HepG2 (cell line): ENCODE results near the gene PSMB11. TPM values are rescaled to one million over a fixed set of nuclear protein-coding genes. Genes with fewer than 3 reads are reported as not detected.

ENCODE experiments used
- ATF7 ChIP-seq, 2 experiments: fragments of 450-650 bp in 1 of 2; sonication (generic) in 1 of 2; formaldehyde crosslinking in 1 of 2; IDR thresholded peaks; 2 replicates each; pipeline versions ENCODE4 v1.4.0 to v1.6.1; 2016 to 2020; ENCODE audit warnings: antibody characterized with exemption in 1 of 2, mild to moderate bottlenecking in 1 of 2, missing genetic modification reagents in 1 of 2
- BRF2 ChIP-seq: sonication (generic); formaldehyde crosslinking; IDR thresholded peaks from 2 replicates; pipeline ENCODE4 v1.8.1; 2022; ENCODE audit warnings: mild to moderate bottlenecking, missing genetic modification reagents
- CENPT ChIP-seq: sonication (generic); formaldehyde crosslinking; IDR thresholded peaks from 2 replicates; pipeline ENCODE4 v1.8.0; 2022; ENCODE audit warnings: low read depth, mild to moderate bottlenecking, moderate library complexity, missing genetic modification reagents
- DZIP1 ChIP-seq: sonication (generic); formaldehyde crosslinking; IDR thresholded peaks from 2 replicates; pipeline ENCODE4 v1.5.0; 2020; ENCODE audit warnings: mild to moderate bottlenecking, missing genetic modification reagents
- HMG20B ChIP-seq: conservative IDR thresholded peaks from 2 replicates; pipeline ENCODE4 v1.6.1; 2016; ENCODE audit warnings: missing genetic modification reagents, missing compliant biosample characterization
- HMGXB4 ChIP-seq, 2 experiments: sonication (generic) in 1 of 2; formaldehyde crosslinking in 1 of 2; IDR thresholded peaks; 2 replicates each; pipeline versions ENCODE4 v1.4.0 to v1.6.1; 2018 to 2020; ENCODE audit warnings: missing genetic modification reagents in 2 of 2, borderline replicate concordance in 1 of 2, low read depth in 1 of 2, mild to moderate bottlenecking in 1 of 2, missing biosample characterization in 1 of 2
- REST ChIP-seq, 2 experiments: IDR thresholded peaks; 2 replicates each; pipeline ENCODE4 v1.6.1; 2011 to 2012; ENCODE audit warnings: low read length in 2 of 2, borderline replicate concordance in 1 of 2, low read depth in 1 of 2, mild to moderate bottlenecking in 1 of 2, moderate library complexity in 1 of 2
- SMARCC2 ChIP-seq: fragments of 450-650 bp; IDR thresholded peaks from 2 replicates; pipeline ENCODE4 v1.6.1; 2017; ENCODE audit warnings: antibody characterized with exemption, mild to moderate bottlenecking
- ZC3H4 ChIP-seq: sonication (generic); formaldehyde crosslinking; IDR thresholded peaks from 2 replicates; pipeline ENCODE4 v1.4.0; 2020; ENCODE audit warnings: missing genetic modification reagents, borderline replicate concordance
- ZFAT ChIP-seq: sonication (generic); formaldehyde crosslinking; conservative IDR thresholded peaks from 2 replicates; pipeline ENCODE4 v1.8.1; 2023; ENCODE audit warnings: missing genetic modification reagents, inconsistent platforms
- ZNF350 ChIP-seq: sonication (generic); formaldehyde crosslinking; IDR thresholded peaks from 2 replicates; pipeline ENCODE4 v1.4.0; 2020; ENCODE audit warnings: mild to moderate bottlenecking, low read depth, missing genetic modification reagents, borderline replicate concordance
- ZNF770 ChIP-seq: sonication (generic); formaldehyde crosslinking; IDR thresholded peaks from 2 replicates; pipeline ENCODE4 v1.5.0; 2020; ENCODE audit warnings: mild to moderate bottlenecking, missing genetic modification reagents
- polyA plus RNA-seq, 8 experiments: library from polyadenylated mRNA; depleted of rRNA in 3 of 8; stranded (reverse) in 7 of 8; unstranded in 1 of 8; fragments of >200 nt; fragmentation: Illumina TruSeq in 4 of 8; extraction: Trizol in 4 of 8; gene quantifications; 2 replicates each; pipeline versions ENCODE4 v1.2.1 to v1.2.3, GENCODE V29; 2011 to 2016; ENCODE audit warnings: low read depth in 4 of 8, missing spikeins in 1 of 8, mixed read lengths in 1 of 8; ENCODE audit not compliant: insufficient read depth in 1 of 8
- total RNA-seq, 5 experiments: library from RNA; depleted of rRNA; stranded (reverse); fragments of >200 nt; fragmentation: Illumina TruSeq; extraction: Trizol; gene quantifications; 2 replicates each; pipeline ENCODE4 v1.2.3, GENCODE V29; 2016; ENCODE audit warnings: low read depth in 1 of 5
- TF ChIP-seq, protein P1 (sequence below): sonication (generic); formaldehyde crosslinking; IDR thresholded peaks from 2 replicates; pipeline ENCODE4 v1.4.0; 2020; ENCODE audit warnings: missing genetic modification reagents

Gene PSMB11
- total and polyA plus RNA-seq, 2 of the 13 experiments (the other 11 are each of a cell fraction or from before 2014, with no cell fraction given), result not detected

DNA sequence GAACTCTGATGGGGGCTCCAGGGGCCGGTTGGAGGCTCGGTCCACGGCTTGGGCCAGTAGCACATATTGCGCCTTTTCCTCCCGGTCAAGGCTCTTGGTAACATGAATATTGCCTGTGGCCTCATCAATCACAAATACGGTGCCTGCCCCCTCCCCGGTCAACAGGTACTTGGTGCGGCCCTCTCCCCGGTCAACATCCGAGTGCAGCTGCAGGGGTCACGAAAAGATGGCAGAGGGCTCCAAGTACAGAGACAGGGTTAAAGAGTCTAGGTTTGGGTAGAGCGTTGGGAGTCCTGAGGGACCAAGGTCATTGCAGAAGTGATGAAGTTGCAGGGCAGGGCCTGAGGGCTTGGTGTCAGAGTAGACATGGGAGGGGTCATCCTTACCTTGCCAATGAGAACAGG is 13.1 kb downstream of the PSMB11 start (continued):
- TF ChIP-seq DZIP1 (no peak), BRF2 (CRISPR knock-in tag) (no peak), ZC3H4 (CRISPR knock-in tag) (no peak), ZFAT (CRISPR knock-in tag) (no peak), REST (IDR thresholded peaks at IDR 0.05; ENCODE audit: borderline replicate concordance in 1 of 2, low read depth in 1 of 2, low read length in 2 of 2) (no peak), HMGXB4 (CRISPR knock-in tag; IDR thresholded peaks at IDR 0.05; ENCODE audit: borderline replicate concordance in 1 of 2, low read depth in 1 of 2) (no peak), CENPT (no peak), SMARCC2 (no peak), ZNF770 (CRISPR knock-in tag) (no peak), HMG20B (no peak), ZNF350 (CRISPR knock-in tag) (no peak), ATF7 (IDR thresholded peaks at IDR 0.05) (no peak), ATF7 (CRISPR knock-in tag; IDR thresholded peaks at IDR 0.05) (no peak)
- TF ChIP-seq, protein P1, sequence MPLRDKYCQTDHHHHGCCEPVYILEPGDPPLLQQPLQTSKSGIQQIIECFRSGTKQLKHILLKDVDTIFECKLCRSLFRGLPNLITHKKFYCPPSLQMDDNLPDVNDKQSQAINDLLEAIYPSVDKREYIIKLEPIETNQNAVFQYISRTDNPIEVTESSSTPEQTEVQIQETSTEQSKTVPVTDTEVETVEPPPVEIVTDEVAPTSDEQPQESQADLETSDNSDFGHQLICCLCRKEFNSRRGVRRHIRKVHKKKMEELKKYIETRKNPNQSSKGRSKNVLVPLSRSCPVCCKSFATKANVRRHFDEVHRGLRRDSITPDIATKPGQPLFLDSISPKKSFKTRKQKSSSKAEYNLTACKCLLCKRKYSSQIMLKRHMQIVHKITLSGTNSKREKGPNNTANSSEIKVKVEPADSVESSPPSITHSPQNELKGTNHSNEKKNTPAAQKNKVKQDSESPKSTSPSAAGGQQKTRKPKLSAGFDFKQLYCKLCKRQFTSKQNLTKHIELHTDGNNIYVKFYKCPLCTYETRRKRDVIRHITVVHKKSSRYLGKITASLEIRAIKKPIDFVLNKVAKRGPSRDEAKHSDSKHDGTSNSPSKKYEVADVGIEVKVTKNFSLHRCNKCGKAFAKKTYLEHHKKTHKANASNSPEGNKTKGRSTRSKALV (CRISPR knock-in tag), result no peak
